Tibial nerve (tissue), 4 donors: ENCODE results near the gene SYT9.

Experiments
- CTCF ChIP-seq, 5 experiments: fragments of 200-600 bp in 3 of 5; fragments of 450-650 bp in 2 of 5; sonication (generic) in 3 of 5; IDR thresholded peaks; one replicate each; pipeline ENCODE4 v1.5.1; 2016 to 2019; ENCODE audit warnings: antibody characterized with exemption in 5 of 5, mild to moderate bottlenecking in 3 of 5, moderate library complexity in 2 of 5
- EP300 ChIP-seq, 2 donors: sonication (generic); formaldehyde crosslinking; IDR thresholded peaks; one replicate each; pipeline ENCODE4 v1.6.1; 2017; ENCODE audit warnings: antibody characterized with exemption in 2 of 2, mild to moderate bottlenecking in 1 of 2
- POLR2A ChIP-seq, 2 donors: fragments of 450-650 bp; IDR thresholded peaks; one replicate each; pipeline ENCODE4 v1.6.1; 2017; ENCODE audit warnings: antibody characterized with exemption in 2 of 2, mild to moderate bottlenecking in 2 of 2, moderate library complexity in 2 of 2

- TF ChIP-seq CTCF (IDR thresholded peaks at IDR 0.05): no peak
- no peak for TF ChIP-seq POLR2A (IDR thresholded peaks at IDR 0.05)
- no peak for TF ChIP-seq EP300 (IDR thresholded peaks at IDR 0.05)
Observed at GRCh38 chr11:7347611-7348431, 96.1 kb downstream of the SYT9 start.
